Endodermal cell (in vitro differentiated cells): Measurements from ENCODE around the gene RGS16. TPM values are rescaled to one million over a fixed set of nuclear protein-coding genes. Genes with fewer than 3 reads are reported as not detected.

Experiments
- DNase-seq: peaks from one replicate; pipeline ENCODE4 v3.0.0-alpha.2; 2017
- H3K27ac ChIP-seq: 2 replicates; pipeline ENCODE4 v1.5.1; 2013; ENCODE audit warnings: mild to moderate bottlenecking, low read depth, low read length, moderate library complexity
- H3K27me3 ChIP-seq: 2 replicates; pipeline ENCODE4 v1.6.1; 2013; ENCODE audit warnings: mild to moderate bottlenecking, low read length, moderate library complexity; ENCODE audit not compliant: insufficient read depth, control insufficient read depth, poor library complexity, severe bottlenecking
- H3K36me3 ChIP-seq: 2 replicates; pipeline ENCODE4 v1.7.0; 2013; ENCODE audit warnings: mild to moderate bottlenecking, low read length, moderate library complexity; ENCODE audit not compliant: control insufficient read depth, insufficient read depth
- H3K4me1 ChIP-seq: one replicate; pipeline ENCODE4 v1.7.0; 2013; ENCODE audit warnings: low read length; ENCODE audit not compliant: control insufficient read depth, insufficient read depth
- H3K4me3 ChIP-seq: 2 replicates; pipeline ENCODE4 v1.5.1; 2013; ENCODE audit warnings: mild to moderate bottlenecking, low read length, moderate library complexity
- H3K9ac ChIP-seq: 2 replicates; pipeline ENCODE4 v1.6.1; 2013; ENCODE audit warnings: mild to moderate bottlenecking, low read length, moderate library complexity; ENCODE audit not compliant: poor library complexity, severe bottlenecking; ENCODE audit errors: extremely low read depth
- H3K9me3 ChIP-seq: 2 replicates; pipeline ENCODE4 v1.6.1; 2013; ENCODE audit warnings: mild to moderate bottlenecking, low read length, moderate library complexity; ENCODE audit not compliant: control insufficient read depth
- H3K27ac Mint-ChIP-seq: 2 replicates; pipeline ENCODE4 v1.8.0; 2020; ENCODE audit warnings: mixed read lengths
- H3K27me3 Mint-ChIP-seq: 2 replicates; pipeline ENCODE4 v1.8.0; 2021; ENCODE audit warnings: mild to moderate bottlenecking, mixed read lengths; ENCODE audit not compliant: insufficient read depth
- H3K36me3 Mint-ChIP-seq: 2 replicates; pipeline ENCODE4 v1.8.0; 2020; ENCODE audit warnings: low read depth, mixed read lengths
- H3K4me1 Mint-ChIP-seq: 2 replicates; pipeline ENCODE4 v1.8.0; 2020; ENCODE audit warnings: mixed read lengths
- H3K4me3 Mint-ChIP-seq: 2 replicates; pipeline ENCODE4 v1.8.0; 2020; ENCODE audit warnings: mild to moderate bottlenecking, moderate library complexity, mixed read lengths
- H3K9me3 Mint-ChIP-seq: 2 replicates; pipeline ENCODE4 v1.8.0; 2020; ENCODE audit warnings: mild to moderate bottlenecking, mixed read lengths
- CTCF ChIP-seq: fragments of 200-600 bp; sonication (generic); conservative IDR thresholded peaks from 2 replicates; pipeline ENCODE4 v1.5.0; 2021; ENCODE audit warnings: antibody characterized with exemption, mild to moderate bottlenecking
- WGBS, 2 experiments: methylation state at CpG; one replicate each; pipeline versions ENCODE4 v1.1.5 to v1.1.7; 2013; ENCODE audit warnings: missing lambda C conversion rate in 2 of 2, mixed read lengths in 1 of 2; ENCODE audit not compliant: insufficient coverage in 1 of 2, insufficient read length in 1 of 2; 5-methylcytosine and 5-hydroxymethylcytosine counted together
- total RNA-seq, 2 donors: library from RNA; stranded (reverse); fragmentation: NEBNext Ultra II Directional in 1 of 2; extraction: Animal tissue kit (Norgen Biotek cat#: 25700) in 1 of 2; gene quantifications; 2 replicates in 1 of 2; 3 replicates in 1 of 2; pipeline ENCODE4 v1.2.1, GENCODE V29; 2021

RGS16 gene
- total RNA-seq, 2 donors from 2014 or later: 14.8 to 19.4 TPM

- Histone ChIP-seq H3K36me3 (peaks cover 4% of the 10 kb centered on the region), H3K27ac (no peak overlapping the region), H3K27me3 (no peaks in the 10 kb centered on the region), H3K9ac (no peak overlapping the region), H3K4me3 (no peak overlapping the region), H3K9me3 (no peaks in the 10 kb centered on the region), H3K4me1 (peaks cover 2% of the 10 kb centered on the region)
- Mint-ChIP-seq H3K27ac (no peak overlapping the region), H3K27me3 (peaks cover 2% of the 10 kb centered on the region), H3K9me3 (no peaks in the 10 kb centered on the region), H3K4me3 (no peak overlapping the region), H3K36me3 (peaks cover 6% of the 10 kb centered on the region), H3K4me1 (peaks cover 7% of the 10 kb centered on the region)
- no peak for DNase-seq
- WGBS, 2 experiments: 94 to 100% methylated on average over 1 to 3 of the region's 3 CpGs
- TF ChIP-seq CTCF: no peak
Measured at GRCh38 chr1:182651339-182651724, 47.1 kb upstream of the RGS16 start.

- Mint-ChIP-seq H3K27me3 (peaks cover 2% of the 10 kb centered on the region), H3K4me3 (no peak overlapping the region), H3K4me1 (peaks cover 12% of the 10 kb centered on the region), H3K36me3 (peaks cover 6% of the 10 kb centered on the region), H3K27ac (no peak overlapping the region), H3K9me3 (no peaks in the 10 kb centered on the region)
- Histone ChIP-seq H3K4me3 (no peak overlapping the region), H3K27ac (no peak overlapping the region), H3K9ac (no peak overlapping the region), H3K4me1 (peaks cover 5% of the 10 kb centered on the region), H3K36me3 (peaks cover 4% of the 10 kb centered on the region), H3K9me3 (no peaks in the 10 kb centered on the region), H3K27me3 (no peaks in the 10 kb centered on the region)
- no peak for TF ChIP-seq CTCF
- DNase-seq: no peak
- 95 to 100% methylated on average over 4 to 6 of the region's 6 CpGs for WGBS, 2 experiments
Measured at GRCh38 chr1:182650678-182651338, 46.6 kb upstream of the RGS16 start.

GRCh38 chr1:182649041-182649440 lies 44.9 kb upstream of the RGS16 start:
- peaks cover 2% of the 10 kb centered on the region for H3K27me3 Mint-ChIP-seq
- Histone ChIP-seq H3K4me1 (peaks cover 5% of the 10 kb centered on the region), H3K27ac (no peak overlapping the region), H3K27me3 (no peaks in the 10 kb centered on the region), H3K9me3 (no peaks in the 10 kb centered on the region), H3K36me3 (peaks cover 4% of the 10 kb centered on the region), H3K4me3 (no peak overlapping the region), H3K9ac (no peak overlapping the region)
- WGBS, 2 experiments: 93 to 100% methylated on average over 1 to 7 of the region's 7 CpGs
- no peak for TF ChIP-seq CTCF
- DNase-seq: no peak
- peaks cover 20% of the 10 kb centered on the region for H3K36me3 Mint-ChIP-seq
- no peak overlapping the region for H3K27ac Mint-ChIP-seq
- H3K4me1 Mint-ChIP-seq: peaks cover 12% of the 10 kb centered on the region
- no peak overlapping the region for H3K4me3 Mint-ChIP-seq
- no peaks in the 10 kb centered on the region for H3K9me3 Mint-ChIP-seq
